Measurements from ENCODE around the gene LGR4. TPM values are rescaled to one million over a fixed set of nuclear protein-coding genes. Genes with fewer than 3 reads are reported as not detected.

The LGR4 gene
- total and polyA plus RNA-seq, 9 of the 15 experiments (the other 6 are each of a cell fraction or from before 2014, with no cell fraction given), result 0.94 to 10.1 (median 5.8) TPM

DNA sequence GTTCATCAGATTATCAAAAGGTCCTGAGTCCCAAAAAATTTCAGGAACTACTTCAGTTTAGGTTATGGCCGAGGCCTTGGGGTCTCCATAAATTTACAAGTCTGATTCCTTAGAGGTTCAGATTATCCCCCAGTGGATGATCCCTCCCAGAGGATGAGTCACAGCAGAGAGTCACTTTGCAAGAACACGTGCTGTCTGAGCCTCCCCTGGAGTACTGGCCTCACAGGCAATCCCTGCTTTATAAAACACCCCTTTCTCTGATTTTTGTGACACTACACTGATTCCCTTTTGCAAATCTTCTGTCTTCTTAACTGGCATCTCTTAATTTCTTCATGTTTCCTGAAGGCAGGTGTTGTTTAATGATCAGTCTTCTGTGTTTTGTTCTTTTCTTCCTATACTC is 154.8 kb downstream of the LGR4 start:
- peak; percentile 6 for FAIRE-seq
- ATAC-seq, result peak; percentile 81
- TF ChIP-seq, protein P1, sequence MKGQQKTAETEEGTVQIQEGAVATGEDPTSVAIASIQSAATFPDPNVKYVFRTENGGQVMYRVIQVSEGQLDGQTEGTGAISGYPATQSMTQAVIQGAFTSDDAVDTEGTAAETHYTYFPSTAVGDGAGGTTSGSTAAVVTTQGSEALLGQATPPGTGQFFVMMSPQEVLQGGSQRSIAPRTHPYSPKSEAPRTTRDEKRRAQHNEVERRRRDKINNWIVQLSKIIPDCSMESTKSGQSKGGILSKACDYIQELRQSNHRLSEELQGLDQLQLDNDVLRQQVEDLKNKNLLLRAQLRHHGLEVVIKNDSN (CRISPR knock-in tag; IDR thresholded peaks at IDR 0.05), result 0 out of 2 replicates have a peak, but pooled peaks have one; percentile 25
- TF ChIP-seq, protein P2, sequence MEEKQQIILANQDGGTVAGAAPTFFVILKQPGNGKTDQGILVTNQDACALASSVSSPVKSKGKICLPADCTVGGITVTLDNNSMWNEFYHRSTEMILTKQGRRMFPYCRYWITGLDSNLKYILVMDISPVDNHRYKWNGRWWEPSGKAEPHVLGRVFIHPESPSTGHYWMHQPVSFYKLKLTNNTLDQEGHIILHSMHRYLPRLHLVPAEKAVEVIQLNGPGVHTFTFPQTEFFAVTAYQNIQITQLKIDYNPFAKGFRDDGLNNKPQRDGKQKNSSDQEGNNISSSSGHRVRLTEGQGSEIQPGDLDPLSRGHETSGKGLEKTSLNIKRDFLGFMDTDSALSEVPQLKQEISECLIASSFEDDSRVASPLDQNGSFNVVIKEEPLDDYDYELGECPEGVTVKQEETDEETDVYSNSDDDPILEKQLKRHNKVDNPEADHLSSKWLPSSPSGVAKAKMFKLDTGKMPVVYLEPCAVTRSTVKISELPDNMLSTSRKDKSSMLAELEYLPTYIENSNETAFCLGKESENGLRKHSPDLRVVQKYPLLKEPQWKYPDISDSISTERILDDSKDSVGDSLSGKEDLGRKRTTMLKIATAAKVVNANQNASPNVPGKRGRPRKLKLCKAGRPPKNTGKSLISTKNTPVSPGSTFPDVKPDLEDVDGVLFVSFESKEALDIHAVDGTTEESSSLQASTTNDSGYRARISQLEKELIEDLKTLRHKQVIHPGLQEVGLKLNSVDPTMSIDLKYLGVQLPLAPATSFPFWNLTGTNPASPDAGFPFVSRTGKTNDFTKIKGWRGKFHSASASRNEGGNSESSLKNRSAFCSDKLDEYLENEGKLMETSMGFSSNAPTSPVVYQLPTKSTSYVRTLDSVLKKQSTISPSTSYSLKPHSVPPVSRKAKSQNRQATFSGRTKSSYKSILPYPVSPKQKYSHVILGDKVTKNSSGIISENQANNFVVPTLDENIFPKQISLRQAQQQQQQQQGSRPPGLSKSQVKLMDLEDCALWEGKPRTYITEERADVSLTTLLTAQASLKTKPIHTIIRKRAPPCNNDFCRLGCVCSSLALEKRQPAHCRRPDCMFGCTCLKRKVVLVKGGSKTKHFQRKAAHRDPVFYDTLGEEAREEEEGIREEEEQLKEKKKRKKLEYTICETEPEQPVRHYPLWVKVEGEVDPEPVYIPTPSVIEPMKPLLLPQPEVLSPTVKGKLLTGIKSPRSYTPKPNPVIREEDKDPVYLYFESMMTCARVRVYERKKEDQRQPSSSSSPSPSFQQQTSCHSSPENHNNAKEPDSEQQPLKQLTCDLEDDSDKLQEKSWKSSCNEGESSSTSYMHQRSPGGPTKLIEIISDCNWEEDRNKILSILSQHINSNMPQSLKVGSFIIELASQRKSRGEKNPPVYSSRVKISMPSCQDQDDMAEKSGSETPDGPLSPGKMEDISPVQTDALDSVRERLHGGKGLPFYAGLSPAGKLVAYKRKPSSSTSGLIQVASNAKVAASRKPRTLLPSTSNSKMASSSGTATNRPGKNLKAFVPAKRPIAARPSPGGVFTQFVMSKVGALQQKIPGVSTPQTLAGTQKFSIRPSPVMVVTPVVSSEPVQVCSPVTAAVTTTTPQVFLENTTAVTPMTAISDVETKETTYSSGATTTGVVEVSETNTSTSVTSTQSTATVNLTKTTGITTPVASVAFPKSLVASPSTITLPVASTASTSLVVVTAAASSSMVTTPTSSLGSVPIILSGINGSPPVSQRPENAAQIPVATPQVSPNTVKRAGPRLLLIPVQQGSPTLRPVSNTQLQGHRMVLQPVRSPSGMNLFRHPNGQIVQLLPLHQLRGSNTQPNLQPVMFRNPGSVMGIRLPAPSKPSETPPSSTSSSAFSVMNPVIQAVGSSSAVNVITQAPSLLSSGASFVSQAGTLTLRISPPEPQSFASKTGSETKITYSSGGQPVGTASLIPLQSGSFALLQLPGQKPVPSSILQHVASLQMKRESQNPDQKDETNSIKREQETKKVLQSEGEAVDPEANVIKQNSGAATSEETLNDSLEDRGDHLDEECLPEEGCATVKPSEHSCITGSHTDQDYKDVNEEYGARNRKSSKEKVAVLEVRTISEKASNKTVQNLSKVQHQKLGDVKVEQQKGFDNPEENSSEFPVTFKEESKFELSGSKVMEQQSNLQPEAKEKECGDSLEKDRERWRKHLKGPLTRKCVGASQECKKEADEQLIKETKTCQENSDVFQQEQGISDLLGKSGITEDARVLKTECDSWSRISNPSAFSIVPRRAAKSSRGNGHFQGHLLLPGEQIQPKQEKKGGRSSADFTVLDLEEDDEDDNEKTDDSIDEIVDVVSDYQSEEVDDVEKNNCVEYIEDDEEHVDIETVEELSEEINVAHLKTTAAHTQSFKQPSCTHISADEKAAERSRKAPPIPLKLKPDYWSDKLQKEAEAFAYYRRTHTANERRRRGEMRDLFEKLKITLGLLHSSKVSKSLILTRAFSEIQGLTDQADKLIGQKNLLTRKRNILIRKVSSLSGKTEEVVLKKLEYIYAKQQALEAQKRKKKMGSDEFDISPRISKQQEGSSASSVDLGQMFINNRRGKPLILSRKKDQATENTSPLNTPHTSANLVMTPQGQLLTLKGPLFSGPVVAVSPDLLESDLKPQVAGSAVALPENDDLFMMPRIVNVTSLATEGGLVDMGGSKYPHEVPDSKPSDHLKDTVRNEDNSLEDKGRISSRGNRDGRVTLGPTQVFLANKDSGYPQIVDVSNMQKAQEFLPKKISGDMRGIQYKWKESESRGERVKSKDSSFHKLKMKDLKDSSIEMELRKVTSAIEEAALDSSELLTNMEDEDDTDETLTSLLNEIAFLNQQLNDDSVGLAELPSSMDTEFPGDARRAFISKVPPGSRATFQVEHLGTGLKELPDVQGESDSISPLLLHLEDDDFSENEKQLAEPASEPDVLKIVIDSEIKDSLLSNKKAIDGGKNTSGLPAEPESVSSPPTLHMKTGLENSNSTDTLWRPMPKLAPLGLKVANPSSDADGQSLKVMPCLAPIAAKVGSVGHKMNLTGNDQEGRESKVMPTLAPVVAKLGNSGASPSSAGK (IDR thresholded peaks at IDR 0.05), result 0 out of 2 replicates have a peak, but pooled peaks have one; percentile 33
- TF ChIP-seq ZNF239 (CRISPR knock-in tag; IDR thresholded peaks at IDR 0.05) (no peak), NCOA2 (IDR thresholded peaks at IDR 0.05; ENCODE audit: partially characterized antibody in 2 of 2) (no peak), ZNF134 (CRISPR knock-in tag; conservative IDR thresholded peaks at IDR 0.05) (no peak)
- TF ChIP-seq, protein P3, sequence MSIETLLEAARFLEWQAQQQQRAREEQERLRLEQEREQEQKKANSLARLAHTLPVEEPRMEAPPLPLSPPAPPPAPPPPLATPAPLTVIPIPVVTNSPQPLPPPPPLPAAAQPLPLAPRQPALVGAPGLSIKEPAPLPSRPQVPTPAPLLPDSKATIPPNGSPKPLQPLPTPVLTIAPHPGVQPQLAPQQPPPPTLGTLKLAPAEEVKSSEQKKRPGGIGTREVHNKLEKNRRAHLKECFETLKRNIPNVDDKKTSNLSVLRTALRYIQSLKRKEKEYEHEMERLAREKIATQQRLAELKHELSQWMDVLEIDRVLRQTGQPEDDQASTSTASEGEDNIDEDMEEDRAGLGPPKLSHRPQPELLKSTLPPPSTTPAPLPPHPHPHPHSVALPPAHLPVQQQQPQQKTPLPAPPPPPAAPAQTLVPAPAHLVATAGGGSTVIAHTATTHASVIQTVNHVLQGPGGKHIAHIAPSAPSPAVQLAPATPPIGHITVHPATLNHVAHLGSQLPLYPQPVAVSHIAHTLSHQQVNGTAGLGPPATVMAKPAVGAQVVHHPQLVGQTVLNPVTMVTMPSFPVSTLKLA (conservative IDR thresholded peaks at IDR 0.05), result 0 out of 4 replicates have a peak, but pooled peaks have one; percentile 24 to 27
- TF ChIP-seq, protein P4, sequence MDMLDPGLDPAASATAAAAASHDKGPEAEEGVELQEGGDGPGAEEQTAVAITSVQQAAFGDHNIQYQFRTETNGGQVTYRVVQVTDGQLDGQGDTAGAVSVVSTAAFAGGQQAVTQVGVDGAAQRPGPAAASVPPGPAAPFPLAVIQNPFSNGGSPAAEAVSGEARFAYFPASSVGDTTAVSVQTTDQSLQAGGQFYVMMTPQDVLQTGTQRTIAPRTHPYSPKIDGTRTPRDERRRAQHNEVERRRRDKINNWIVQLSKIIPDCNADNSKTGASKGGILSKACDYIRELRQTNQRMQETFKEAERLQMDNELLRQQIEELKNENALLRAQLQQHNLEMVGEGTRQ (CRISPR knock-in tag; IDR thresholded peaks at IDR 0.05), result peak; percentile 54

More for the DNA sequence above, 154.8 kb downstream of the LGR4 start:
- 0 out of 5 replicates have a peak, but pooled peaks cover 0 to 3% of the 10 kb centered on the region in 2 experiments for H3K4me1 ChIP-seq (replicated peaks in 1 of 2; ENCODE audit: control insufficient read depth in 2 of 2, insufficient read depth in 2 of 2, low read length in 2 of 2)
- no peak overlapping the region for H3K9ac ChIP-seq (ENCODE audit: insufficient read depth in 1 of 2, low read depth in 2 of 2, low read length in 2 of 2)
- H3K4me3 ChIP-seq, result no peak overlapping the region
- peak in 3 of 4 experiments; percentile 14 to 28 (median 28) for DNase-seq (ENCODE audit: extremely low read depth in 1 of 4, low spot score in 3 of 4)
- WGBS (ENCODE audit: insufficient coverage, low coverage, missing lambda C conversion rate), result 0% methylated on average over 2 of the region's 2 CpGs
- 0 out of 2 replicates have a peak overlapping the region, but pooled peaks have one; percentile 47 for H2AFZ ChIP-seq (ENCODE audit: low read depth, low read length)
- H3K9me3 ChIP-seq (replicated peaks; ENCODE audit: control insufficient read depth, insufficient read depth, low read depth, low read length), result no peaks in the 10 kb centered on the region
- no peaks in the 10 kb centered on the region for H3K9me1 ChIP-seq (ENCODE audit: control insufficient read depth, insufficient read depth, low read length)
- H4K20me1 ChIP-seq (replicated peaks; ENCODE audit: control insufficient read depth, insufficient read depth, low read length), result no peaks in the 10 kb centered on the region
- no peak overlapping the region for H3K27ac ChIP-seq (ENCODE audit: extremely low read depth, low read depth, low read length)
- in situ Hi-C loops (cut with MboI), result no loop called here
- H3K27me3 ChIP-seq (ENCODE audit: control insufficient read depth in 2 of 2, insufficient read depth in 2 of 2, low read length in 2 of 2), result no peaks in the 10 kb centered on the region
- ChIA-PET POLR2A (no interaction called here), CTCF (ENCODE audit: low intra/inter-chr PET ratio) (no interaction called here)
- BruUV-seq (replicated peaks), result no TSS peak
- H3K4me2 ChIP-seq (ENCODE audit: insufficient read depth, low read length), result no peak overlapping the region
- H3K36me3 ChIP-seq (ENCODE audit: control insufficient read depth, insufficient read depth, low read length), result no peaks in the 10 kb centered on the region
- H3K79me2 ChIP-seq (ENCODE audit: control insufficient read depth, insufficient read depth, low read length), result no peaks in the 10 kb centered on the region
- intact Hi-C loops (cut with micrococcal nuclease), result no loop called here
